HepG2 (cell line): Measurements from ENCODE around the gene NUP62. TPM values are rescaled to one million over a fixed set of nuclear protein-coding genes. Genes with fewer than 3 reads are reported as not detected.

Experiments
- ATAC-seq: fragments of 200-7000 bp; cut with Tn5 transposase; 3 replicates; pipeline ENCODE4 v1.9.1; 2020; ENCODE audit warnings: mild to moderate bottlenecking, moderate library complexity
- BruUV-seq: library from RNA; stranded (reverse); fragments of 400-500 nt; replicated peaks from 2 replicates; lab custom pipeline; 2021; lab: Mats Ljungman, UMichigan
- CTCF ChIA-PET: fragments of 300-600 bp; formaldehyde crosslinking; extraction: SDS; loops from one replicate; lab custom pipeline; 2021; ENCODE audit warnings: low total read pairs, inconsistent platforms, low intra/inter-chr PET ratio; lab: Yijun Ruan, JAX
- POLR2A ChIA-PET: fragments of 350-600 bp; sonication (Branson Sonifier 250); formaldehyde crosslinking; loops from one replicate; lab custom pipeline; 2020; ENCODE audit warnings: antibody characterized with exemption, inconsistent platforms; lab: Yijun Ruan, JAX
- DNase-seq: peaks from one replicate; pipeline ENCODE4 v3.0.0-alpha.2; 2015; ENCODE audit warnings: low spot score
- FAIRE-seq: peaks from 3 replicates; lab custom pipeline; 2011; peaks lifted over from hg19 to GRCh38; lab: Jason Lieb, UNC
- H2AFZ ChIP-seq: one replicate; pipeline ENCODE4 v1.6.1; 2011; ENCODE audit warnings: low read length, inconsistent platforms
- H3K27ac ChIP-seq: fragments of 300-600 bp; 3 replicates; pipeline ENCODE4 v1.8.0; 2011; ENCODE audit warnings: mixed run types, mild to moderate bottlenecking, mixed read lengths, low read length, inconsistent platforms; ENCODE audit not compliant: insufficient read depth; ENCODE audit errors: extremely low read length
- H3K27me3 ChIP-seq, 2 experiments: fragments of 200-600 bp in 1 of 2; 2 replicates in 1 of 2; 3 replicates in 1 of 2; pipeline versions ENCODE4 v1.6.0 to v1.8.0; 2011; ENCODE audit warnings: low read length in 2 of 2, mild to moderate bottlenecking in 2 of 2, moderate library complexity in 2 of 2, inconsistent platforms in 1 of 2; ENCODE audit not compliant: insufficient read depth in 2 of 2, control insufficient read depth in 1 of 2
- H3K36me3 ChIP-seq, 2 experiments: fragments of 200-600 bp in 1 of 2; replicated peaks in 1 of 2; 2 replicates in 1 of 2; 3 replicates in 1 of 2; pipeline versions ENCODE4 v1.5.1 to v1.8.0; 2011; ENCODE audit warnings: low read length in 2 of 2, inconsistent platforms in 1 of 2; ENCODE audit not compliant: insufficient read depth in 2 of 2, control insufficient read depth in 1 of 2
- H3K4me1 ChIP-seq: 2 replicates; pipeline ENCODE4 v1.5.1; 2012; ENCODE audit warnings: low read length, inconsistent platforms; ENCODE audit not compliant: insufficient read depth
- H3K4me2 ChIP-seq: 2 replicates; pipeline ENCODE4 v1.6.0; 2011; ENCODE audit warnings: low read depth, low read length, inconsistent platforms
- H3K4me3 ChIP-seq, 3 experiments: fragments of 200-600 bp in 1 of 3; sonication (generic), shearing (Covaris generic) in 1 of 3; replicated peaks in 1 of 3; 2 replicates each; pipeline ENCODE4 v1.5.1; 2011 to 2016; ENCODE audit warnings: low read length in 3 of 3, inconsistent platforms in 2 of 3, low read depth in 2 of 3, mild to moderate bottlenecking in 2 of 3, control low read depth in 1 of 3, mixed read lengths in 1 of 3; ENCODE audit not compliant: insufficient read depth in 1 of 3
- H3K79me2 ChIP-seq: one replicate; pipeline ENCODE4 v1.6.1; 2011; ENCODE audit warnings: low read length, inconsistent platforms; ENCODE audit not compliant: insufficient read depth
- H3K9ac ChIP-seq: 2 replicates; pipeline ENCODE4 v1.6.0; 2011; ENCODE audit warnings: mild to moderate bottlenecking, low read depth, low read length, inconsistent platforms; ENCODE audit not compliant: insufficient read depth
- H3K9me3 ChIP-seq: 2 replicates; pipeline ENCODE4 v1.5.1; 2012; ENCODE audit warnings: mild to moderate bottlenecking, low read length
- H4K20me1 ChIP-seq: 2 replicates; pipeline ENCODE4 v1.6.0; 2011; ENCODE audit warnings: inconsistent platforms, mild to moderate bottlenecking, low read length, moderate library complexity; ENCODE audit not compliant: insufficient read depth
- BRD4 ChIP-seq: sonication (generic); formaldehyde crosslinking; IDR thresholded peaks from 2 replicates; pipeline ENCODE4 v1.4.0; 2020; ENCODE audit warnings: missing genetic modification reagents
- CREBL2 ChIP-seq: sonication (generic); formaldehyde crosslinking; IDR thresholded peaks from 2 replicates; pipeline ENCODE4 v1.8.1; 2023; ENCODE audit warnings: missing genetic modification reagents, mild to moderate bottlenecking, borderline replicate concordance
- FOXK2 ChIP-seq: fragments of 450-650 bp; IDR thresholded peaks from 2 replicates; pipeline ENCODE4 v1.6.1; 2016
- HCFC1 ChIP-seq: fragments of 150-350 bp; IDR thresholded peaks from 2 replicates; pipeline ENCODE4 v1.6.1; 2014; ENCODE audit warnings: low read depth, low read length
- POLR2A ChIP-seq, 2 experiments: IDR thresholded peaks; 2 replicates each; pipeline ENCODE4 v1.6.1; 2011; ENCODE audit warnings: low read depth in 2 of 2, low read length in 2 of 2, mild to moderate bottlenecking in 1 of 2, moderate library complexity in 1 of 2; ENCODE audit not compliant: insufficient read depth in 1 of 2
- RBM22 ChIP-seq: fragments of 200-400 bp; formaldehyde crosslinking; optimal IDR thresholded peaks from 2 replicates; pipeline ENCODE3; 2017; ENCODE audit warnings: mild to moderate bottlenecking, low read length, moderate library complexity
- RFXANK ChIP-seq: IDR thresholded peaks from 2 replicates; pipeline ENCODE4 v1.6.1; 2016
- YEATS2 ChIP-seq: sonication (generic); formaldehyde crosslinking; IDR thresholded peaks from 2 replicates; pipeline ENCODE4 v1.4.0; 2020; ENCODE audit warnings: missing genetic modification reagents, borderline replicate concordance
- ZNF24 ChIP-seq: fragments of 450-650 bp; IDR thresholded peaks from 2 replicates; pipeline ENCODE4 v1.6.1; 2017; ENCODE audit warnings: antibody characterized with exemption, mild to moderate bottlenecking
- ZNF619 ChIP-seq: sonication (generic); formaldehyde crosslinking; IDR thresholded peaks from 2 replicates; pipeline ENCODE4 v1.4.0; 2020; ENCODE audit warnings: mild to moderate bottlenecking, missing genetic modification reagents
- WGBS: methylation state at CpG from one replicate; pipeline ENCODE4 v1.1.6; 2017; ENCODE audit warnings: low lambda C conversion rate; 5-methylcytosine and 5-hydroxymethylcytosine counted together
- in situ Hi-C: cut with HindIII; loops from 2 replicates; pipeline ENCODE4 v1.10.0; 2017; ENCODE audit warnings: low pct_unique_long_range_greater_than_20kb; ENCODE audit not compliant: extremely low pct_ligation_motif_present
- intact Hi-C: fragments of 100-400 bp; cut with micrococcal nuclease; formaldehyde crosslinking; loops from one replicate; pipeline ENCODE4 v1.10.0; 2022; ENCODE audit not compliant: unreplicated experiment
- polyA plus RNA-seq, 8 experiments: library from polyadenylated mRNA; depleted of rRNA in 3 of 8; stranded (reverse) in 7 of 8; unstranded in 1 of 8; fragments of >200 nt; fragmentation: Illumina TruSeq in 4 of 8; extraction: Trizol in 4 of 8; gene quantifications; 2 replicates each; pipeline versions ENCODE4 v1.2.1 to v1.2.3, GENCODE V29; 2011 to 2016; ENCODE audit warnings: low read depth in 4 of 8, missing spikeins in 1 of 8, mixed read lengths in 1 of 8; ENCODE audit not compliant: insufficient read depth in 1 of 8
- total RNA-seq, 5 experiments: library from RNA; depleted of rRNA; stranded (reverse); fragments of >200 nt; fragmentation: Illumina TruSeq; extraction: Trizol; gene quantifications; 2 replicates each; pipeline ENCODE4 v1.2.3, GENCODE V29; 2016; ENCODE audit warnings: low read depth in 1 of 5
- TF ChIP-seq, protein P1 (sequence below): sonication (generic); formaldehyde crosslinking; IDR thresholded peaks from 2 replicates; pipeline ENCODE4 v1.4.0; 2020; ENCODE audit warnings: missing genetic modification reagents, mild to moderate bottlenecking, borderline replicate concordance
- TF ChIP-seq, protein P2 (sequence below), 2 experiments: sonication (generic) in 1 of 2; formaldehyde crosslinking in 1 of 2; IDR thresholded peaks; 2 replicates each; pipeline versions ENCODE4 v1.6.1 to v1.9.0; 2014 to 2022; ENCODE audit warnings: antibody characterized with exemption in 1 of 2, borderline replicate concordance in 1 of 2, inconsistent platforms in 1 of 2, low read depth in 1 of 2, missing genetic modification reagents in 1 of 2

The NUP62 gene
- total and polyA plus RNA-seq, 2 of the 13 experiments (the other 11 are each of a cell fraction or from before 2014, with no cell fraction given): 16.5 to 41.5 TPM

- DNase-seq: peak; percentile 44
- Histone ChIP-seq H3K9me3 (no peaks in the 10 kb centered on the region), H3K27me3 (no peaks in the 10 kb centered on the region), H3K4me1 (peaks cover 24% of the 10 kb centered on the region), H3K36me3 (peaks cover 26 to 45% of the 10 kb centered on the region in 2 experiments), H3K27ac (peak overlapping the region; percentile 57), H3K4me3 (no peak overlapping the region), H3K4me2 (peak overlapping the region; percentile 18; the same call in 1 of the 2 replicates), H3K9ac (peak overlapping the region; percentile 10; the same call in 1 of the 2 replicates), H2AFZ (no peak overlapping the region), H4K20me1 (no peaks in the 10 kb centered on the region), H3K79me2 (peaks cover 17% of the 10 kb centered on the region)
- intact Hi-C loops: no loop called here
- BruUV-seq: no TSS peak
- WGBS: 90% methylated on average over 12 of the region's 21 CpGs
- peak; percentile 75 for ATAC-seq
- CTCF ChIA-PET: interaction anchor here (1.2 kb wide), 1 partner anchor 71 kb away, joined by 4 read pairs; no protein-coding TSS in a partner anchor
- POLR2A ChIA-PET: interaction anchor here (2.5 kb wide), 1 partner anchor 17 kb away, joined by 17 read pairs; the partner anchor contains the start of genes ATF5 and NUP62
- in situ Hi-C loops: no loop called here
- peak; percentile 30 for FAIRE-seq
- TF ChIP-seq, protein P1, sequence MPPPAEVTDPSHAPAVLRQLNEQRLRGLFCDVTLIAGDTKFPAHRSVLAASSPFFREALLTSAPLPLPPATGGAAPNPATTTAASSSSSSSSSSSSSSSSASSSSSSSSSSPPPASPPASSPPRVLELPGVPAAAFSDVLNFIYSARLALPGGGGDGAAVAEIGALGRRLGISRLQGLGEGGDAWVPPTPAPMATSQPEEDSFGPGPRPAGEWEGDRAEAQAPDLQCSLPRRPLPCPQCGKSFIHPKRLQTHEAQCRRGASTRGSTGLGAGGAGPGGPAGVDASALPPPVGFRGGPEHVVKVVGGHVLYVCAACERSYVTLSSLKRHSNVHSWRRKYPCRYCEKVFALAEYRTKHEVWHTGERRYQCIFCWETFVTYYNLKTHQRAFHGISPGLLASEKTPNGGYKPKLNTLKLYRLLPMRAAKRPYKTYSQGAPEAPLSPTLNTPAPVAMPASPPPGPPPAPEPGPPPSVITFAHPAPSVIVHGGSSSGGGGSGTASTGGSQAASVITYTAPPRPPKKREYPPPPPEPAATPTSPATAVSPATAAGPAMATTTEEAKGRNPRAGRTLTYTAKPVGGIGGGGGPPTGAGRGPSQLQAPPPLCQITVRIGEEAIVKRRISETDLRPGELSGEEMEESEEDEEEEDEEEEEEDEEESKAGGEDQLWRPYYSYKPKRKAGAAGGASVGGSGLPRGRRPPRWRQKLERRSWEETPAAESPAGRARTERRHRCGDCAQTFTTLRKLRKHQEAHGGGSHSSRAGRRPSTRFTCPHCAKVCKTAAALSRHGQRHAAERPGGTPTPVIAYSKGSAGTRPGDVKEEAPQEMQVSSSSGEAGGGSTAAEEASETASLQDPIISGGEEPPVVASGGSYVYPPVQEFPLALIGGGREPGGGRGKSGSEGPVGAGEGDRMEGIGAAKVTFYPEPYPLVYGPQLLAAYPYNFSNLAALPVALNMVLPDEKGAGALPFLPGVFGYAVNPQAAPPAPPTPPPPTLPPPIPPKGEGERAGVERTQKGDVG (CRISPR knock-in tag): peak; percentile 97
- TF ChIP-seq YEATS2 (CRISPR knock-in tag) (no peak), POLR2A (IDR thresholded peaks at IDR 0.05; ENCODE audit: insufficient read depth in 1 of 2, low read depth in 2 of 2, low read length in 2 of 2) (peak in 1 of 2 experiments; percentile 27; a peak in 1 of 4 replicates), ZNF619 (CRISPR knock-in tag) (no peak), HCFC1 (no peak), RFXANK (CRISPR knock-in tag) (no peak), RBM22 (peak; percentile 37), FOXK2 (no peak), BRD4 (no peak), ZNF24 (no peak), CREBL2 (CRISPR knock-in tag) (no peak)
- TF ChIP-seq, protein P2, sequence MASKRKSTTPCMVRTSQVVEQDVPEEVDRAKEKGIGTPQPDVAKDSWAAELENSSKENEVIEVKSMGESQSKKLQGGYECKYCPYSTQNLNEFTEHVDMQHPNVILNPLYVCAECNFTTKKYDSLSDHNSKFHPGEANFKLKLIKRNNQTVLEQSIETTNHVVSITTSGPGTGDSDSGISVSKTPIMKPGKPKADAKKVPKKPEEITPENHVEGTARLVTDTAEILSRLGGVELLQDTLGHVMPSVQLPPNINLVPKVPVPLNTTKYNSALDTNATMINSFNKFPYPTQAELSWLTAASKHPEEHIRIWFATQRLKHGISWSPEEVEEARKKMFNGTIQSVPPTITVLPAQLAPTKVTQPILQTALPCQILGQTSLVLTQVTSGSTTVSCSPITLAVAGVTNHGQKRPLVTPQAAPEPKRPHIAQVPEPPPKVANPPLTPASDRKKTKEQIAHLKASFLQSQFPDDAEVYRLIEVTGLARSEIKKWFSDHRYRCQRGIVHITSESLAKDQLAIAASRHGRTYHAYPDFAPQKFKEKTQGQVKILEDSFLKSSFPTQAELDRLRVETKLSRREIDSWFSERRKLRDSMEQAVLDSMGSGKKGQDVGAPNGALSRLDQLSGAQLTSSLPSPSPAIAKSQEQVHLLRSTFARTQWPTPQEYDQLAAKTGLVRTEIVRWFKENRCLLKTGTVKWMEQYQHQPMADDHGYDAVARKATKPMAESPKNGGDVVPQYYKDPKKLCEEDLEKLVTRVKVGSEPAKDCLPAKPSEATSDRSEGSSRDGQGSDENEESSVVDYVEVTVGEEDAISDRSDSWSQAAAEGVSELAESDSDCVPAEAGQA (IDR thresholded peaks at IDR 0.05; ENCODE audit: low read depth): 0 out of 2 replicates have a peak, but pooled peaks have one; percentile 54
- TF ChIP-seq, protein P2 (CRISPR knock-in tag; IDR thresholded peaks at IDR 0.05; ENCODE audit: borderline replicate concordance): no peak
Measured at GRCh38 chr19:49912965-49913685, 16.2 kb downstream of the NUP62 start.
